ENCODE measurements around the gene DDA1.

Gene DDA1

GRCh38 chr19:17341386-17341785 lies 32.0 kb downstream of the DDA1 start:
- no peak for TF ChIP-seq CTCF (IDR thresholded peaks at IDR 0.05)
- no peak overlapping the region for H3K27ac ChIP-seq
- no peak for DNase-seq (ENCODE audit: low spot score)
- H3K4me3 ChIP-seq = no peak overlapping the region

- DNase-seq (ENCODE audit: low spot score) = no peak
Observed at GRCh38 chr19:17341845-17342244, 32.5 kb downstream of the DDA1 start.

GRCh38 chr19:17346109-17346671 lies 36.8 kb downstream of the DDA1 start:
- Histone ChIP-seq H3K4me3 (no peak overlapping the region), H3K27ac (peak overlapping the region; percentile 33 to 40)
- TF ChIP-seq CTCF (IDR thresholded peaks at IDR 0.05) = peak; percentile 91
- no peak for DNase-seq (ENCODE audit: low spot score)

More at GRCh38 chr19:17341845-17342244, 32.5 kb downstream of the DDA1 start:
- Histone ChIP-seq H3K4me3 (no peak overlapping the region), H3K27ac (no peak overlapping the region)
- no peak for TF ChIP-seq CTCF (IDR thresholded peaks at IDR 0.05)

GRCh38 chr19:17347361-17347760 lies 38.0 kb downstream of the DDA1 start:
- no peak for DNase-seq (ENCODE audit: low spot score)
- H3K4me3 ChIP-seq = no peak overlapping the region
- H3K27ac ChIP-seq = peak overlapping the region; percentile 40 to 85
- TF ChIP-seq CTCF (IDR thresholded peaks at IDR 0.05) = no peak

GRCh38 chr19:17347877-17348276 lies 38.5 kb downstream of the DDA1 start:
- no peak for DNase-seq (ENCODE audit: low spot score)
- H3K4me3 ChIP-seq = no peak overlapping the region
- peak overlapping the region; percentile 40 to 85 for H3K27ac ChIP-seq
- TF ChIP-seq CTCF (IDR thresholded peaks at IDR 0.05) = no peak

GRCh38 chr19:17348700-17349099 lies 39.3 kb downstream of the DDA1 start:
- Histone ChIP-seq H3K4me3 (peak overlapping the region; percentile 50), H3K27ac (peak overlapping the region; percentile 40 to 85)
- no peak for TF ChIP-seq CTCF (IDR thresholded peaks at IDR 0.05)
- DNase-seq (ENCODE audit: low spot score) = no peak

- Histone ChIP-seq H3K4me3 (no peak overlapping the region), H3K27ac (no peak overlapping the region)
- TF ChIP-seq CTCF (IDR thresholded peaks at IDR 0.05) = no peak
- no peak for DNase-seq (ENCODE audit: low spot score)
Observed at GRCh38 chr19:17351815-17352435, 42.6 kb downstream of the DDA1 start.
